ENCODE measurements around the gene GMEB1.
"Not testable (repeated sequence)": the region's sequence is repeated elsewhere in the genome, so short reads cannot be mapped to it uniquely, and the experiment has no call there.

The GMEB1 gene

GRCh38 chr1:28671254-28671780, 2.7 kb downstream of the GMEB1 start:
- no peak for DNase-seq

- not testable (repeated sequence) for DNase-seq
These were observed 4.4 kb downstream of the GMEB1 start for GRCh38 chr1:28672971-28673370.

- no peak for DNase-seq
These were observed 7.3 kb downstream of the GMEB1 start for GRCh38 chr1:28675924-28676257.

- DNase-seq: no peak
These were observed 11.6 kb downstream of the GMEB1 start for GRCh38 chr1:28680151-28680550.

GRCh38 chr1:28682840-28683239, 14.3 kb downstream of the GMEB1 start:
- DNase-seq: no peak

DNA sequence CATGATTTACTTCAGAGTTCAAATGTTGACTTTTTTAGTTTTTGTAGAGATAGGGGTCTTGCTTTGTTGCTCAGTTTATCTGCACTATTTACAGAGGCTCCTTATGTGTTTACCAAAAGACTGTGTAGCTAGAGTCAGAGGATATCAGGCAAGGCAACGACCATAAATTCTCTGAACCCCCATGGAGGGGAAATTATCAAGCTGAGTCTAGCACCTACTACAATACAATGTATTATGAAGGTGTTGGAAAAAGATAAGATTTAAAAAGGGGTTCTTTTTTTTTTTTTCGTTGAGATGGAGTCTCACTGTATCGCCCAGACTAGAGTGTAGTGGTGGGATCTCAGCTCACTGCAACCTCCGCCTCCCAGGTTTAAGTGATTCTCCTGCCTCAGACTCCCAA, 16.4 kb downstream of the GMEB1 start:
- no peak for DNase-seq

- DNase-seq: not testable (repeated sequence)
These were observed 23.0 kb downstream of the GMEB1 start for GRCh38 chr1:28691627-28692026.

DNA sequence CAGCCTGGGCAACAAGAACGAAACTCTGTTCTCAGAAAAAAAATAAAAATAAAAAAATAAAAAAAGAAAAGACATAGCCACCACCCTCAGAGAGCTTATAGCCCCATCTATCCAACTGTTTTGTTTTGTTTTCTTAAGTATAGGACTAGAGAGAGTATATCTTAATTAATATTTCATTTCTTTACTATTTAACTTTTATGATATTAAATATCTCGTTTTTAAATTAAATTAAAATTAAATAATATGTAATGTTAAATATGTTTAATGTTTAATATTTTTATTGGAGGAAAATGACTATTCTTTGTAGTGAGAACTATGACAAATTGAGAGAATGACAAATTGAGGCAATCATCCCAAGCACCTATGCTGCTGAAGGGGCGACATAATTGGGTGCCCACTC, 35.0 kb downstream of the GMEB1 start:
- DNase-seq: no peak

DNA sequence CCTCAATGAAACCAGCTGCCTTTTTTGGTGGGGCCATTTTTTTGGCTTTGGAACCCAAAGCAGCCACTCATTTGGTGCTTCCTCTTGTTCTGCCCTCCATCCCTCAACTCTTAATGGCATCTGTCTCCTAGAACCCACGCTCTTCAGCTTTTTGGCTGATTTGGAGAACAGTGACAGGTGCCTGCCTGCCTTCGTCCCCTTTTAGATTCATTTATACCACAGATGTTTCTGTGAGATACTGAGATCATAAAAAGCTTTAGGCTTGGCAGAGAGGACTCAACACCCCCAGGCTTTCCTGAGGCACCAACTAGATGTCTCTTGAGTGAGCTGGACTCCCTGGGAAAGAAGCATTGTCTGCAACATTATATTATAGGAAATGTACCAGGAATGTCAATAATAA, 47.8 kb downstream of the GMEB1 start:
- no peak for DNase-seq

GRCh38 chr1:28718166-28718565, 49.6 kb downstream of the GMEB1 start:
- DNase-seq: no peak

DNA sequence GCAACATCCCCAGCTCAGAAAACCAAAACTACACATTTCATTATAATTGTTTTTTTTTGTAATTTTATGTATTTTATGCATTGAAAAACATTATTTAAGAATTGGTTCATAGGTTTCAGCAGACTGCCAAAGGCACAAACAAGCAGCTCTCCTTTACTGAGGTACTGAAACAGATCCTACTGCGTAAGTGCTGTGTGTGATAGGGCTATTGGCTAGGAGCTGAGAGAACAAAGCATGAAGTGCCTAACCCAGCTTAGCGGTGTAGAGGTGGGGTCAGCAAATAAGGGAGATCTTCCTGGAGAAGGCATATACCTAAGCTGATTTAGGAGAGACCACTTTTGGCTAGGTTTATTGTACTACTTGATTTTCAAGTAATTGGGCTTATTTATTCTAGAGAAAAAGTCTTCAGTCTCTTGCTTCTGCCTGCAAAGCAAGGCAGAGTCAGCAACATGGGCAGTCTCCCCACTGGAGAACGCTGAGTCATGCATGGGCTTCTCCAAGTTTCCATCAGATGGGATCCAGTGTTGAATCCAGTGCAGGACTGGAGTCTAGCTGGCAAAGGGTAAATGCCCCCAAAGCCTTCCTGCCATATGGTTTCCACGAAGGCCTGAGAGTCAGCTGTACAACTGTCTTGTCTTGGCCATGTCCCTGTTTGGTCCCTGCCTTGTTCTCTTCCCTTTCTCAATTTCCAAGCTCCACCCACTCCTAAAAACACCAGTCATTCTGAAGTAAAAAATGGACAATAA, 50.2 kb downstream of the GMEB1 start:
- no peak for DNase-seq

GRCh38 chr1:28719332-28719619, 50.7 kb downstream of the GMEB1 start:
- no peak for DNase-seq

GRCh38 chr1:28720376-28720775, 51.8 kb downstream of the GMEB1 start:
- DNase-seq: no peak

- DNase-seq: not testable (repeated sequence)
These were observed 53.3 kb downstream of the GMEB1 start for GRCh38 chr1:28721927-28722326.

DNA sequence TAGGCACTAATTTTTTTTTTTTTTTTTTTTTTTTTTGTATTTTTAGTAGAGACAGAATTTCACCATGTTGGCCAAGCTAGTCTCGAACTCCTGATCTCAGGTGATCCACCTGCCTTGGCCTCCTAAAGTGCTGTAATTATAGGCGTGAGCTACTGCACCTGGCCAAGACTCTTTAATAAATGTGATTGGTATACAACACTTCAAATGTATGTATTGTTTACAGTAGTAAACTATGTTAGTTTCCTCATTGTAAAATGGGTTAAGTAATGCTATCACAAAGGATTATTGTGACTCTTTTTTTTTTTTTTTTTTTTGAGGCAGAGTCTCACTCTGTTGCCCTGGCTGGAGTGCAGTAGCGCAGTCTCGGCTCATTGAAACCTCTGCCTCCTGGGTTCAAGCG, 56.8 kb downstream of the GMEB1 start:
- not testable (repeated sequence) for DNase-seq

GRCh38 chr1:28735961-28736449, 67.4 kb downstream of the GMEB1 start:
- DNase-seq: no peak

- peak; percentile 98 for DNase-seq
These were observed 68.1 kb downstream of the GMEB1 start, which contains the start of gene YTHDF2 for GRCh38 chr1:28736450-28737306. YTHDF2 (plus strand) TSS chr1:28736940; CDS start chr1:28737121, 181 bp downstream.

DNA sequence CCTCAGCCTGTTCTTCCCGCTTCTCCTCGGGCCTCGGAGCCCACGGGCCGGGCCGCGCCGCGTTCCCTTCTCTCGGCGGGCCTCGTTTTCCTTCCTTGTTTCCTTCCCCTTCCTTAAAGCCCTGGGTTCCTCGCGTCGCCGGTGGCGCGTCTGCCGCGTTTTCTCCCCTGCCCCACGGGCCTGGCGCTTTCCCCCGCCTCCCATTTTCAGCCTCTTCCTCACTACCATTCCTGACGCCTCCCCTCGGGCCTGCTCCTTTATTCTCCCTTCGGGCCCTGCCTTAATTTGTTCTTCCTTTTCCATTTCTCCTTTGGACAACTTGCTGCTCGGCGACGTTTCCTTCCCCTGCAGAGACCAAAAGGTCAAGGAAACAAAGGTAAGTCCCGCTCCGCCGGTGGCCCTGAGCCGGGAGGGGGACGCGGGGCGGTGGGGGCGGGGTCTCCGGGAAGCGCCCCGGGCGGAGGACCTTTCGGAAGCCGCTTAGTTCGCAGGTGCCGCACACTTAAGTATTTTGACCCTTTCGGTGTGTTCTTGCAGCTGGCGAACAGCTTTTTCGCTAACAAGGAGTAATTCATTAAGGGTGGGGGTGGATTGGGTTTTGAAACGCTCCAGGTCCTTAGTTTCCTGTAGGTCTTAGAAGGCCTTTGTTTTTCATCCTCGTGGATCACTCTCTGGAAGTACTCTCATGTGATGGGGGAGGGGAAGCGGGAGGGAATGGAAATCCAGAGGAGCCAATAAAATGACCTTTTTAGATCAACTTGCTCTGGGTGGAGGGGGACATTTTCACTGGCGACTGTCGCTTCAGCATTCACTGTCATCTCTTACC, 68.9 kb downstream of the GMEB1 start:
- peak; percentile 45 for DNase-seq

DNA sequence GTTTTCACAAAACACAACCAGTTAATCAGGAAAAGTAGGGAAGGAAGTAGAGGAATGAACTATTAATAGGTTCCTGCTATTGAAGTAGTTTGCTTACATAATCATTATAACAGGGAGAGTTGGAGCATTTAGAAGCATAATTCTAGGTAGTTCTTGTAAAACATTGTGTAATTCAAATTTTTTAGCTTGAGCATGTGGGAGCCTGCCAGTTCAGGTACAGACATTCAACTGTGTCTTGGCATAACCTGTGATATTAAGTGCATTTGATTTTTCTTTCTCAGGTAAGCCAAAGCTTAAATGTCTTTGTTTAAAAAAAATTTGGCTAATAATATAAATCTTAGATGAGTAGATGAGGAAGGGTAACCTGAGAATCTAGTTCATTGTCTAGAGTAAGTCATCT, 71.5 kb downstream of the GMEB1 start:
- no peak for DNase-seq

DNA sequence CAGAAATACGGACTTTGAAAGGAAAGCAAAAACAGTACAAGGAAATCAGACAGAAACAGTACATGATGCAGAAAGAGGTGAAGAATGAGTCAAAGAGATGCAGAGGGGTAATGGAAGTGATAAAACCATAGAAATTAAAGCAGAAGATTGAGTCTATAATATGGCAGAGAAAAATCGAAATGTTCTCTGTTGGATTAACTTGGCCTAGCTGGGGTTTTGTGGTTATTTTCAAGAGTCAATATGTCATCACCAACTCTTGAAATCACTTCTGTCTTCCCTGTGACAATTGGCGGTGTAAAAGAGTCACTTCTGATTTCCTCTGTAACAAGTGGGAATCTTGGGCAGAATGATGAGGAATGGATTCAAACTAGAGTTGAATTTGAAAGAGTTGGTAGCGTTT, 75.6 kb downstream of the GMEB1 start:
- no peak for DNase-seq

GRCh38 chr1:28745653-28746173, 77.1 kb downstream of the GMEB1 start:
- DNase-seq: no peak

- no peak for DNase-seq
These were observed 81.7 kb downstream of the GMEB1 start for GRCh38 chr1:28750330-28750729.

- DNase-seq: not testable (repeated sequence)
These were observed 82.2 kb downstream of the GMEB1 start for GRCh38 chr1:28750771-28751294.

All from stimulated activated naive CD4-positive, alpha-beta T cell treated with Interleukin-2 at 50 U/mL for 16 hours (primary cell).